ENCODE results near the gene C11orf65. TPM values are rescaled to one million over a fixed set of nuclear protein-coding genes. Genes with fewer than 3 reads are reported as not detected.

Gene C11orf65
- polyA plus RNA-seq, 1 experiment: 0.18 TPM

GRCh38 chr11:108338750-108339149 is 128.6 kb downstream of the C11orf65 start:
- H3K27me3 ChIP-seq (ENCODE audit: control insufficient read depth, insufficient read depth, low read length): no peaks in the 10 kb centered on the region
- ChIA-PET POLR2A (no interaction called here), CTCF (no interaction called here)
- H3K36me3 ChIP-seq (ENCODE audit: control insufficient read depth, insufficient read depth, low read length): 0 out of 2 replicates have a peak, but pooled peaks cover 1% of the 10 kb centered on the region
- no peak for DNase-seq (ENCODE audit: low read depth)
- no peak for TF ChIP-seq CTCF (IDR thresholded peaks at IDR 0.05; ENCODE audit: insufficient read depth, low read depth, low read length)
- no peak overlapping the region for H3K4me3 ChIP-seq (ENCODE audit: low read depth, low read length)

- H3K36me3 ChIP-seq (ENCODE audit: control insufficient read depth, insufficient read depth, low read length): 0 out of 2 replicates have a peak, but pooled peaks cover 1% of the 10 kb centered on the region
- no peaks in the 10 kb centered on the region for H3K27me3 ChIP-seq (ENCODE audit: control insufficient read depth, insufficient read depth, low read length)
- no peak overlapping the region for H3K4me3 ChIP-seq (ENCODE audit: low read depth, low read length)
- no peak for TF ChIP-seq CTCF (IDR thresholded peaks at IDR 0.05; ENCODE audit: insufficient read depth, low read depth, low read length)
- CTCF ChIA-PET: interaction anchor here (1.0 kb wide), 1 partner anchor 9 kb away, joined by 3 read pairs; no protein-coding TSS in a partner anchor
- no peak for DNase-seq (ENCODE audit: low read depth)
- POLR2A ChIA-PET: no interaction called here
These were observed 133.9 kb downstream of the C11orf65 start for GRCh38 chr11:108333403-108333899.

Other genes starting within 250 kb of the C11orf65 start
- gene NPAT, start 244.9 kb downstream of the C11orf65 start, polyA plus RNA-seq (2011; rRNA removed): 3.8 and 7.2 TPM in 2 replicates
- gene ATM, start 244.5 kb downstream of the C11orf65 start, polyA plus RNA-seq (2011; rRNA removed): 12.8 and 27.6 TPM in 2 replicates
- gene POGLUT3, start 30.9 kb upstream of the C11orf65 start, polyA plus RNA-seq (2011; rRNA removed): 20.8 and 34.1 TPM in 2 replicates
- 0.38 and 0.80 TPM in 2 replicates for gene EXPH5, start 126.2 kb upstream of the C11orf65 start, polyA plus RNA-seq (2011; rRNA removed)
- gene DDX10, start 197.5 kb upstream of the C11orf65 start, polyA plus RNA-seq (2011; rRNA removed): 11.0 and 15.8 TPM in 2 replicates